HG02981 (cell line): ENCODE data around the gene PTGFRN.
"Not testable (repeated sequence)": the region's sequence is repeated elsewhere in the genome, so short reads cannot be mapped to it uniquely, and the experiment has no call there.

Experiments
- ATAC-seq: cut with Tn5 transposase; IDR thresholded peaks from one replicate; pipeline ENCODE4 v1.9.1; 2021; ENCODE audit warnings: mild to moderate bottlenecking, moderate library complexity; ENCODE audit not compliant: unreplicated experiment

The PTGFRN gene

GRCh38 chr1:116962987-116963639, 53.4 kb downstream of the PTGFRN start:
- no peak for ATAC-seq

- ATAC-seq = no peak
Measured at GRCh38 chr1:116966791-116967190, 57.1 kb downstream of the PTGFRN start.

- ATAC-seq = no peak
Measured at GRCh38 chr1:116968724-116969123, 59.0 kb downstream of the PTGFRN start.

GRCh38 chr1:116971258-116971860, 61.6 kb downstream of the PTGFRN start:
- no peak for ATAC-seq

GRCh38 chr1:116971965-116972673, 62.4 kb downstream of the PTGFRN start:
- ATAC-seq = no peak

GRCh38 chr1:116972674-116973030, 62.9 kb downstream of the PTGFRN start:
- ATAC-seq = no peak

- ATAC-seq = not testable (repeated sequence)
Measured at GRCh38 chr1:116980309-116980708, 70.6 kb downstream of the PTGFRN start.

GRCh38 chr1:116981521-116982037, 71.9 kb downstream of the PTGFRN start:
- ATAC-seq = no peak

GRCh38 chr1:116982319-116983004, 72.7 kb downstream of the PTGFRN start:
- no peak for ATAC-seq

GRCh38 chr1:116983112-116983511, 73.4 kb downstream of the PTGFRN start:
- no peak for ATAC-seq

GRCh38 chr1:116983678-116984077, 74.0 kb downstream of the PTGFRN start:
- no peak for ATAC-seq

- ATAC-seq = no peak
Measured at GRCh38 chr1:116984406-116985160, 74.9 kb downstream of the PTGFRN start.

- no peak for ATAC-seq
Measured at GRCh38 chr1:116986421-116987255, 76.9 kb downstream of the PTGFRN start.

GRCh38 chr1:116987256-116987555, 77.5 kb downstream of the PTGFRN start:
- no peak for ATAC-seq

- no peak for ATAC-seq
Measured at GRCh38 chr1:116988248-116988647, 78.5 kb downstream of the PTGFRN start.

- ATAC-seq = no peak
Measured at GRCh38 chr1:116988908-116989307, 79.2 kb downstream of the PTGFRN start.

GRCh38 chr1:116989835-116990234, 80.1 kb downstream of the PTGFRN start:
- ATAC-seq = no peak

- ATAC-seq = no peak
Measured at GRCh38 chr1:116990612-116991151, 81.0 kb downstream of the PTGFRN start.

GRCh38 chr1:116991171-116991845, 81.6 kb downstream of the PTGFRN start:
- ATAC-seq = no peak
